Measurements from ENCODE around the gene STK4. TPM values are rescaled to one million over a fixed set of nuclear protein-coding genes. Genes with fewer than 3 reads are reported as not detected.

The STK4 gene
- total RNA-seq, 2 experiments from 2014 or later = 151 to 170 TPM

DNA sequence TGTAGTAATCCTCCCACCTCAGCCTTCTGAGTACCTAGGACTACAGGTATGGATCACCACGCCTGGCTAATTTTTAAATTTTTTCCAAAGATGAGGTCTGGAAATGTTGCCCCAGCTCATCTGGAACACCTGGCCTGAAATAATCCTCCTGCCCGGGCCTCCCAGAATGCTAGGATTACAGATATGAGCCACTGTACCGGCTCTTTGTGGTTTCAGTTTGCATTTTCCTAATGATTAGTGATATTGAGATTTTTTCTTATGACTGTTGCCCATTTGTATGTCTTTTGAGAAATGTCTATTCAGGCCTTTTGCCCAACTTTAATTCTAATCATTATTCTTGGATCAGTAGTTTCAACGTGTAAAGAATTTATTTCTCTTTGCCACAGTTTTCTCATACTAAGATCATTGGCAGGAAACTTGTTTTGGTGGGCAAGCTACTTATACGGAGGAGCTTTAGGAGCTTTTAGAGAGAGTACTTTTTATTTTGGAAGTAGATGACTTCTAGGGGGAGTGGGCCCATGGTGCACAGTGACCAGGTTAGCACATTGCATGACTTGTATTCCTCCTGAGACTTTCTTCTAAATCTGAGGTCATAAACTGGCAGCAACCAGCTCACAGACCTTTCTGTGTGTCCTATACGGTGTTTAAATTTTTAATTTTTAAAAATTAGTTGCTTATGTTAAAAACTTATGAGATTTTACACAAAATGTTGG lies 62.3 kb downstream of the STK4 start:
- Mint-ChIP-seq H3K36me3 (peaks cover 57% of the 10 kb centered on the region), H3K4me3 (no peak overlapping the region), H3K27me3 (no peaks in the 10 kb centered on the region), H3K9me3 (ENCODE audit: low read depth) (no peaks in the 10 kb centered on the region), H3K4me1 (peaks cover 38% of the 10 kb centered on the region), H3K27ac (peak overlapping the region; percentile 41)
- DNase-seq (no peak), ATAC-seq (peak; percentile 42)
- CTCF ChIA-PET = interaction anchor here (1.0 to 1.7 kb wide), 6 partner anchors 11 to 265 kb away, joined by 4 to 7 read pairs (median 5); no protein-coding TSS in a partner anchor

DNA sequence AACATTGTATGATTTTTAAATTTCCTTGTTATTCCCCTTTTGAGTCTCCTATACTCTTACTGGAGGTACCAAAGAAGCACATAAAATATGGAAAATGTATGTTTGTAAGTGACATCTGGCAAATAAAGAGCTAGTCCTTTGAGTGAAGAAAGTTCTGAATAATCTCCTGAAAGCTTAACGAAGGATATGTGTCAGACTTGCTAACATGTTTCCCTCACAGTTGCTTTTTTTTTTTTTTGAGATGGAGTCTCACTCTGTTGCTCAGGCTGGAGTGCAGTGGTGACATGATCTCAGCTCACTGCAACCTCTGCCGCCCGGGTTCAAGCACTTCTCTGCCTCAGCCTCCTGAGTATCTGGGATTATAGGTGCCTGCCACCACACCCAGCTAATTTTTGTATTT lies 63.6 kb downstream of the STK4 start:
- Mint-ChIP-seq H3K36me3 (peaks cover 53% of the 10 kb centered on the region), H3K27ac (no peak overlapping the region), H3K4me1 (peaks cover 41% of the 10 kb centered on the region), H3K4me3 (no peak overlapping the region), H3K27me3 (no peaks in the 10 kb centered on the region), H3K9me3 (ENCODE audit: low read depth) (no peaks in the 10 kb centered on the region)
- CTCF ChIA-PET = interaction anchor here (1.1 to 1.7 kb wide), 5 partner anchors 9 to 81 kb away, joined by 3 to 7 read pairs (median 4); no protein-coding TSS in a partner anchor
- ATAC-seq = no peak
- no peak for DNase-seq

DNA sequence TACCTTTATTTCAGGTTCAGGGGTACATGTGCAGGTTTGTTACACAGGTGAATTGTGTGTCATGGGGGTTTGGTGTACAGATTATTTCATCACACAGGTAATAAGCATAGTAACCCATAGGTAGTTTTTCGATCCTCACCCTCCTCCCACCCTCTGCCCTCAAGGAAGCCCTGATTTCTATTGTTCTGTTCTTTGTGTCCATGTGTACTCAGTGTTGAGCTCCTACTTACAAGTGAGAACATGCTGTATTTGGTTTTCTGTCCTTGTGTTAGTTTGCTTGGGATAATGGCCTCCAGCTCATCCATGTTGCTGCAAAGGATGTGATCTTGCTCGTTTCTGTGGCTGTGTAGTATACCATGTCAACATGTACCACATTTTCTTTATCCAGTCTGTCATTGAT lies 66.0 kb downstream of the STK4 start:
- Mint-ChIP-seq H3K4me1 (peaks cover 48% of the 10 kb centered on the region), H3K27ac (no peak overlapping the region), H3K4me3 (no peak overlapping the region), H3K9me3 (ENCODE audit: low read depth) (no peaks in the 10 kb centered on the region), H3K36me3 (peaks cover 47% of the 10 kb centered on the region), H3K27me3 (no peaks in the 10 kb centered on the region)
- no peak for DNase-seq
- no peak for ATAC-seq
- CTCF ChIA-PET = no interaction called here

DNA sequence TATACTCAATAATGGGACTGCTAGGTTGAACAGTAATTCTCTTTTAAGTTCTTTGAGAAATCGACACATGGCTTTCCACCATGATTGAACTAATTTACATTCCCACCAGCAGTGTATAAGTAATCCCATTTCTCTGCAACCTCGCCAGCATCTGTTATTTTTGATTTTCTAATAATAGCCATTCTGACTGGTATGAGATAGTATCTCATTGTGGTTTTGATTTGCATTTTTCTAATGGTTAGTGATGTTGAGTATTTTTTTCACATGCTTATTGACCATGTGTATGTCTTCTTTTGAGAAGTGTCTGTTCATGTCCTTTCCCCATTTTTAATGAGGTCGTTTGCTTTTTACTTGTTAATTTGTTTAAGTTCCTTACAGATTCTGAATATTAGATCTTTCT lies 66.5 kb downstream of the STK4 start:
- Mint-ChIP-seq H3K27ac (no peak overlapping the region), H3K4me1 (peaks cover 44% of the 10 kb centered on the region), H3K4me3 (no peak overlapping the region), H3K9me3 (ENCODE audit: low read depth) (no peaks in the 10 kb centered on the region), H3K36me3 (peaks cover 44% of the 10 kb centered on the region), H3K27me3 (no peaks in the 10 kb centered on the region)
- no peak for ATAC-seq
- no peak for DNase-seq
- CTCF ChIA-PET = interaction anchor here (1.1 kb wide), 1 partner anchor 22 kb away, joined by 3 read pairs; no protein-coding TSS in a partner anchor

DNA sequence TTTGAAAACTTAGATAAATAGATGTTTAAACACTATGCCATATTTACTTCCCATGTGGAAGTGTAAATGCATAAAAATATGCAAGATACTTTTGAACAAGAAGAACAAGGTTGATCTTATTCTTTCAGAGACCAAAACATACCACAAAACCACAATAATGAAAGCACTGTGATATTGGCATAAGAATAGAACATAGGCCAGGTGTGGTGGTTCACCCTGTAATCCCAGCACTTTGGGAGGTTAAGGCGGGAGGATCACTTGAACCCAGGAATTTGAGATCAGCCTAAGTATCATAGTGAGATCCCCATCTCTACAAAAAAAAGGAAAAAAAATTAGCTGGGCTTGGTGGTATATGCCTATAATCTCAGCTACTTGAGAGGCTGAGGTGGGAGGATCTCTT lies 68.1 kb downstream of the STK4 start:
- CTCF ChIA-PET = interaction anchor here (1.2 to 2.0 kb wide), 3 partner anchors 10 to 61 kb away, joined by 3 to 12 read pairs (median 9); no protein-coding TSS in a partner anchor
- peaks cover 45% of the 10 kb centered on the region for H3K36me3 Mint-ChIP-seq
- no peak overlapping the region for H3K4me3 Mint-ChIP-seq
- H3K4me1 Mint-ChIP-seq = peaks cover 42% of the 10 kb centered on the region
- no peaks in the 10 kb centered on the region for H3K27me3 Mint-ChIP-seq
- no peak overlapping the region for H3K27ac Mint-ChIP-seq
- H3K9me3 Mint-ChIP-seq (ENCODE audit: low read depth) = no peaks in the 10 kb centered on the region
- ATAC-seq = no peak
- no peak for DNase-seq

DNA sequence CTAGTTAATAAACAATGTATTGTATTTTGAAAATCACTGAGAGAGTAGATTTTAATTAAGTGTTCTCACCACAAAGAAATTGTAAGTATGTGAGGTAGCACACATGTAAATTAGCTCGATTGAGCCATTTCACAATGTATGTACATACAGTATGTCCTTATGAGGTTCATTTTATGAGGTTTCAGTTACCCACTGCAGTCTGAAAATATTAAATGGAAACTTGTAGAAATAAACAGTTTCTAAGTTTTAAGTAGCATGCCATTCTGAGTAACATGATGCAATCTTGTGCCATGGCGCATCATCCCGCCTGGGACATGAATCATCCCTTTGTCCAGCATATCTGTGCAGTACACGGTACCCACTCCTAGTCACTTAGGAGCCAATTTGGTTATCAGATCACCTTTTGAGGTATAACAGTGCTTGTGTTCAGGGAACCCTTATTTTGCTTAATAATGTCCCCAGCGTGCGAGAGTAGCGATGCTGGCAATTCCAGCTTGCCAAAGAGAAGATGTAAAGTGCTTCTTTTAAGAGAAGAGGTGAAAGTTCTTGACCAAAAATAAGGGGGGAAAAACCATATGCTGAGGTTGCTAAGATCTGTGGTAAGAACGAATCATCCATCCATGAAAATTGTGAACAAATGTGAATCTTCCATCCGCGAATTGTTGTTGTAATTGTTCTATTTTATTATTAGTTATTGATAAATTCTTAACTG lies 69.9 kb downstream of the STK4 start:
- H3K36me3 Mint-ChIP-seq = peaks cover 53% of the 10 kb centered on the region
- H3K27ac Mint-ChIP-seq = no peak overlapping the region
- ATAC-seq = no peak
- no peak overlapping the region for H3K4me3 Mint-ChIP-seq
- CTCF ChIA-PET = interaction anchor here (0.6 to 2.0 kb wide), 7 partner anchors 8 to 59 kb away, joined by 3 to 12 read pairs (median 3); no protein-coding TSS in a partner anchor
- H3K9me3 Mint-ChIP-seq (ENCODE audit: low read depth) = no peaks in the 10 kb centered on the region
- no peak for DNase-seq
- H3K4me1 Mint-ChIP-seq = peaks cover 53% of the 10 kb centered on the region
- H3K27me3 Mint-ChIP-seq = no peaks in the 10 kb centered on the region

DNA sequence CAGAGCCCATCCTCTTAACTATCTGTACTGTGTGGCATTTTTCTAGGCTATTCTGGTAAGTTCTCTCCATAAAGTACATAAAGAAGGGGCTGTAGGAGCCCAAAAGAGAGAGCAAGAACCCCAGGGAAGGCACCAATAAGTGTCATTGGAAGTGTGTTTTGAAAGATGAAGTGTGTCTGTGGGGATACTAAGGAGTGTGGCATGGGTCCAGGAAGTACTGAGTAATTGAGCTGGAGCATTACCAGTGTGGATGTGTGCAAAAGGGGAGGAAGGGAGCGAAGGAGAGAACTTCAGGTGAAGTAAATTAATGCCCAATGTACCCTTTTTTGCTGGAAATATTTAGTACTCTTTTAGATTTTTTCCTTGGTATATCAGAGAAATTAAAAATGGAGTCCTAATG lies 70.7 kb downstream of the STK4 start:
- ATAC-seq (no peak), DNase-seq (no peak)
- no peak overlapping the region for H3K27ac Mint-ChIP-seq
- H3K36me3 Mint-ChIP-seq = peaks cover 56% of the 10 kb centered on the region
- H3K27me3 Mint-ChIP-seq = no peaks in the 10 kb centered on the region
- H3K4me1 Mint-ChIP-seq = peaks cover 58% of the 10 kb centered on the region
- H3K9me3 Mint-ChIP-seq (ENCODE audit: low read depth) = no peaks in the 10 kb centered on the region
- no peak overlapping the region for H3K4me3 Mint-ChIP-seq
- CTCF ChIA-PET = interaction anchor here (1.2 to 1.3 kb wide), 2 partner anchors 12 to 26 kb away, joined by 3 read pairs; no protein-coding TSS in a partner anchor

DNA sequence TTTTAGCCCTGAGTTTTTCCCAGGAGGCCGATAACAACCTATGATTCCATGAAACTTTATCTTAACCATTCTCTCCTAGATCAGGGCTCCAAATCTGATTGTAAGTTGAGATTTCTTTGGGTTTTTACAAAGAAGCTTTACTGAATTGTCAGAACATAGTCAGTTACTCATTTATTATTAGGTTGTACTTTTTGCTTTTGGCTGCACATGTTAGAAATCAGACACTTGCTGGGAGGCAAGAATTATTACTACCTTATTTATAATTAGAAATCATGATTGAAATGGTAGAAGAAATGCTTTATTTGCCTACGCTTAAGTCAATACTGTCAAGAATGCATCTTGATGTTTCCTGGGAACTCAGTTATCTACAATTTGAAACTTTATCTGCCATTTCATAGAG lies 71.3 kb downstream of the STK4 start:
- Mint-ChIP-seq H3K27me3 (no peaks in the 10 kb centered on the region), H3K4me3 (no peak overlapping the region), H3K4me1 (peaks cover 57% of the 10 kb centered on the region), H3K9me3 (ENCODE audit: low read depth) (no peaks in the 10 kb centered on the region), H3K36me3 (peaks cover 56% of the 10 kb centered on the region), H3K27ac (no peak overlapping the region)
- CTCF ChIA-PET = interaction anchor here (1.4 kb wide), 1 partner anchor 27 kb away, joined by 3 read pairs; no protein-coding TSS in a partner anchor
- DNase-seq (no peak), ATAC-seq (no peak)

DNA sequence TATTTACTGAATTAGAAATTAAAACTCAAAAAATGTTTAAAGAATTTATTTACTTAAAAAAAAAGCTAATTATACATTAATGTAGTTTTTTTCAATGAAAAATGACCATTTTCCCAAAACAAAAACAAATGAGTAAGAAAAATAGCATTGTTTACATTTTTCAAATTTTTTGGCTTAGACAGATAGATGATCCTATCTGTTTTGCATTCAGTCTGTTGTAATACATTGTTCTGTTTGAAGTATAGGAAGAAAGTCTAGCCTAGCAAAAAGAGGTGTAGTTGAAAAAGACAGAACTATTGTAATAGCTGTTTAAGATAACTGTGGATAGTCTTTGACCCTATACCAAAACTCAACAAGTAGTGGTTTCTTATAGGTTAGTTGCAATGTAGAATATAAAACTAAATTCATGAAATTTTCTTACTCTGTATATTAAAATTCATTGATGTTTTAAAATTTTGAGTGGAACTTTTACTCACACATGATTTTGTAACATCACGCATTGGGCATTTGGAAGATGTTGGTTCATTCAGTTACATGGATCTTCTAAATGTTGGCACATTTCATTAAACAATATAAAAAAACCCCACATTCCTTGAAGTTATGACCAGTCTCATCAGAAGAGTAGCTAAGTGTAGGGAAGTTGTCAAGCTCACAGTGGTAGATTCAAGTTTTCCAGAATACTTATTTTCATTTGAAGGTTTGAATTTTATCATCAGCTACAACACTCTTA lies 72.6 kb downstream of the STK4 start:
- Mint-ChIP-seq H3K4me3 (no peak overlapping the region), H3K27ac (no peak overlapping the region), H3K9me3 (ENCODE audit: low read depth) (no peaks in the 10 kb centered on the region), H3K36me3 (peaks cover 55% of the 10 kb centered on the region), H3K27me3 (no peaks in the 10 kb centered on the region), H3K4me1 (peaks cover 55% of the 10 kb centered on the region)
- no peak for DNase-seq
- no peak for ATAC-seq
- CTCF ChIA-PET = interaction anchor here (0.7 to 2.2 kb wide), 7 partner anchors 10 to 57 kb away, joined by 3 to 8 read pairs (median 5); no protein-coding TSS in a partner anchor

DNA sequence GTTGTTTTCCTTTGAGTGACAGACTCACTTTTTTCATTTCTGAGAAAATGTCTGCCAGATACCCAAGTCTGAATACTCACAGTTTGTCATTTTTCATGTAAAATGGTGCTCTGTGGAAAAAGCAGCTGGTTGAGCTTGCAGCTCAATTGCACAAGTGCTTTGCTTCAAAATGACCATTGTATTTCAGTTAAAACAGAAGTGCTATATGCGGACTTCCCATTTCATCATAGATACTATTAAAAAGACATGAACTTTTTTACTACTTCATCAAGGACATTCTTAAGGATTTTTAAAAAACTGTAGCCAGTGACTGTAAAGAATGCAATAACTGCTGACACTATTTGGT lies 73.1 kb downstream of the STK4 start:
- DNase-seq (no peak), ATAC-seq (no peak)
- H3K4me3 Mint-ChIP-seq = no peak overlapping the region
- CTCF ChIA-PET = interaction anchor here (0.7 to 2.2 kb wide), 6 partner anchors 10 to 273 kb away, joined by 3 to 8 read pairs (median 6); no protein-coding TSS in a partner anchor
- H3K27me3 Mint-ChIP-seq = no peaks in the 10 kb centered on the region
- peaks cover 59% of the 10 kb centered on the region for H3K4me1 Mint-ChIP-seq
- no peak overlapping the region for H3K27ac Mint-ChIP-seq
- H3K9me3 Mint-ChIP-seq (ENCODE audit: low read depth) = no peaks in the 10 kb centered on the region
- peaks cover 57% of the 10 kb centered on the region for H3K36me3 Mint-ChIP-seq

DNA sequence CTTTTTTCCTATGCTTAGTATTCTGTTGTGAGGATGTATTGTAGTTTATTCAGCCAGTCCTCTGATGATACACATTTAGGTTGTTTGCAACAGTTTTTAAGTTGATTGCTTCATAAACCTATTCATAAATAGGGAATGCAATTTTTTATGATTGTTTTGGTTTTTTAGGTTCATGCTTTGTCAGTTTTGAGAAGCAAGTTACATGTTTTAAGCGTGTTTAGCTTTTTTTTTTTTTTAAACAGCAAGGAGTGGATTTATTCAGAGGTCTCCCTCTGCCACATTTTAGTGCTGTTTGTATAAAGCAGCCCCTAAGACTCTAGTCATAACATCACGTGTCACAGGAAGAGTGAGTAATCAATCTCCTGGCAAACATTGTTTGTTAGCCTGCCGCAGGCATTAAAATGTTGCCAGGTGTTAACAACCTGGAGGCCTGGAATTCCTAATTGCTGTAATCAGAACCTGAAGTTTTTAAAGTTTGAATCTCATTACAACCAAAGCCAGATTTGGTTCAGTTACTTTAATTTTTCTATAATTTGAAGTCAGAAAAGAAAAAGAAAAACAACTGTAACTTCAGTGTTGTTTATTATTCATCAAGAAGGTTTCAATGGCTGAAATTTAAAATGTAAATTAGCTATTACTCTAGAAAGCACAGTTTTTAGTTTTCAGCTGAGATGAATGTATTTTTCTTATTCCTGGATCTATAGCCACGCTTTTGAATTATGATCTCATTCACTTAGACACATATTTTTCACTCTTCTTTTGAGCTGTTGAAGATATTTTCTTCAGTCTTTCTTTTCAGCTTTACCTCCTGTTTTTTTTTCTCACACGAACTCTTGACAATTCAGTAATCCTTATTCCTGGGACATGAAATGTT lies 75.4 kb downstream of the STK4 start:
- ATAC-seq (peak; percentile 65), DNase-seq (no peak)
- Mint-ChIP-seq H3K9me3 (ENCODE audit: low read depth) (no peaks in the 10 kb centered on the region), H3K27ac (peak overlapping the region; percentile 59), H3K36me3 (peaks cover 49% of the 10 kb centered on the region), H3K4me1 (peaks cover 51% of the 10 kb centered on the region), H3K27me3 (no peaks in the 10 kb centered on the region), H3K4me3 (no peak overlapping the region)
- CTCF ChIA-PET = interaction anchor here (0.7 to 6.1 kb wide), 5 partner anchors 12 to 53 kb away, joined by 3 to 150 read pairs (median 6); no protein-coding TSS in a partner anchor

DNA sequence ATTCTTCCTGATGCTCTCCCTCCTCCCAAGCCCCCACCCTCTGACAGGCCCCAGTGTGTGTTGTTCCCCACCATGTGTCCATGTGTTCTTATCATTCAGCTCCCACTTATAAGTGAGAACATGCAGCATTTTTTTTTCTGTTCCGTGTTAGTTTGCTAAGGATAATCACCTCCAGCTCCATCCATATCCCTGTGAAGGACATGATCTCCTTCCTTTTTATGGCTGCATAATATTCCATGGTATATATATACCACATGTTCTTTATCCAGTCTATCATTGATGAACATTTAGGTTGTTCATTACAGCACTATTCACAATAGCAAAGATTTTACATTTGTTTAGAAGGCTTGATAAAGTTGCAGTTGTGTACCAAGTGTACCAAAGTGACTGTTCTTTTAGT lies 76.7 kb downstream of the STK4 start:
- H3K4me3 Mint-ChIP-seq = no peak overlapping the region
- peak overlapping the region; percentile 14 for H3K27ac Mint-ChIP-seq
- H3K36me3 Mint-ChIP-seq = peaks cover 47% of the 10 kb centered on the region
- no peaks in the 10 kb centered on the region for H3K27me3 Mint-ChIP-seq
- no peaks in the 10 kb centered on the region for H3K9me3 Mint-ChIP-seq (ENCODE audit: low read depth)
- CTCF ChIA-PET = interaction anchor here (1.1 to 6.1 kb wide), 16 partner anchors 10 to 255 kb away, joined by 3 to 150 read pairs (median 6); no protein-coding TSS in a partner anchor
- H3K4me1 Mint-ChIP-seq = peaks cover 47% of the 10 kb centered on the region
- no peak for DNase-seq
- no peak for ATAC-seq
